ENCODE data around the gene KRTAP10-7.
"Not testable (repeated sequence)": the region's sequence is repeated elsewhere in the genome, so short reads cannot be mapped to it uniquely, and the experiment has no call there.

- not testable (repeated sequence) for TF ChIP-seq CTCF, POLR2A (IDR thresholded peaks at IDR 0.05)
Observed at GRCh38 chr21:44638506-44639330, 38.3 kb downstream of the KRTAP10-7 start.

Data from right lobe of liver (tissue), 4 donors.